ENCODE measurements around the gene BRAT1.

BRAT1 gene

GRCh38 chr7:2497065-2497464 lies 58.3 kb downstream of the BRAT1 start:
- DNase-seq (ENCODE audit: low read depth in 2 of 2): no peak

DNA sequence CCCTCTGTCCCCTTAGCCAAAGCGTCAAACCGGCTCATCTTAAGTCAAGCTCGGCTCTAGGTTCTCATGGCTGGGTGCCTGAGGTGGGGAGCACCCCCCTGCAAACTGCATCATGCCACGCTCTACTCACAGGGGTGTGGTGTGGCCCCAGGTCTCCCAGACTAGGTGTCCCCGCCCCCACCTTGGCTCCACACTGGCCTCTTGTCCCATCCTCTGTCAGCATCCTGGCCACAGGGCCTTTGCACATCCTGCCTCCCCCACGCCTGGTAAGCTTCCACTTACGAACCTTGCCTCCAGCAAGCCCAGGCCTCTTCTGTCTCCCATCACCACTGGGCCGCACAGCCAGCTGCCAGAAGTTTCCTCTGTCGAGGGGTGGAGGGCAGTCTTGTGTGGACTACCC lies 58.9 kb downstream of the BRAT1 start:
- no peak for DNase-seq (ENCODE audit: low read depth in 2 of 2)

GRCh38 chr7:2495418-2496299 lies 59.7 kb downstream of the BRAT1 start:
- no peak for DNase-seq (ENCODE audit: low read depth in 2 of 2)

GRCh38 chr7:2494191-2495130 lies 60.9 kb downstream of the BRAT1 start:
- DNase-seq (ENCODE audit: low read depth in 2 of 2): no peak

DNA sequence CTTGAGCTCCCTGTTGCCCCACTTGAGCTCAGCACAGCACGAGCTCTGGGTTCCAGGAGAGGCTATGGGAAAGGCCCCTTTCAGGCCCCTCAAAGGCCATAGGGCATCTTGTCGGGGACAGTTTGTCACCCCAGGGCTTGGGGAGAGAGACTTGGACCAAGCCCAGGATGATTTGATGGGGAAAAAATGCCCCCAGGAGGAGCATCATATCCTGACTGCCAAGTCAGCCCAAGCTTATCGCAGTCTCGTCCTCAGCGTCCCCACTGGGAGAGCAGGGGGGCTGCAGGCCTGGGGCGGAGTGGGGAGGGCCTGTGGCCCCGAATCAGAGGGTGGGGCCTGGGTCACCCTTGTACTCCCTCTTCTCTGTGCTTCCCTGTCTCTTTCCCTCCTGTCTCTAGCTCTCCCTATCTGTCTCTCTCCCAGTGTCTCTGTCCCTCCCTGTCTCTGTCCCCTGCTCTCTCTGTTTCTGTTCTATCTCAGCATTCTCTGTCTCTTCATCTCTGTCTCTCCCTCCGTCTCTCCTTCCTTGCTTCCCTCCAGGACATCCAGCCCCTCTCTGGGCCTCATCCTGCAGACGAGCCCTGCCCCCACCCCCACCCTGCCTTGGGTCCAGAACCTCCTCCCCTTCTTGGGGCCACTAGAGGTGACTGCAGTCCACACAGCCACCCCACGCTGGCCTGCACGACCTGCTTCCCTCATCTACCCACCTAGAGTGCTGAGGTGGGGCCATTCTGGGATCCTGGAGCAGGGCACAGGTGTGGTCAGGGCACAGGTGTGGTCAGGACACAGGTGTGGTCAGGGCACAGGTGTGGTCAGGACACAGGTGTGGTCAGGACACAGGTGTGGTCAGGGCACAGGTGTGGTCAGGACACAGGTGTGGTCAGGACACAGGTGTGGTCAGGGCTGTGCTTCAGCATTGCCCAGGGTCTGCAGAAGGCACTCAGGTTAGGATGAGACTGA lies 61.8 kb downstream of the BRAT1 start:
- DNase-seq (ENCODE audit: low read depth in 2 of 2): no peak

- DNase-seq (ENCODE audit: low read depth in 2 of 2): no peak
Measured at GRCh38 chr7:2492038-2492437, 63.3 kb downstream of the BRAT1 start.

GRCh38 chr7:2490181-2490651 lies 65.1 kb downstream of the BRAT1 start:
- DNase-seq (ENCODE audit: low read depth in 2 of 2): no peak

GRCh38 chr7:2488681-2489080 lies 66.6 kb downstream of the BRAT1 start:
- no peak for DNase-seq (ENCODE audit: low read depth in 2 of 2)

DNA sequence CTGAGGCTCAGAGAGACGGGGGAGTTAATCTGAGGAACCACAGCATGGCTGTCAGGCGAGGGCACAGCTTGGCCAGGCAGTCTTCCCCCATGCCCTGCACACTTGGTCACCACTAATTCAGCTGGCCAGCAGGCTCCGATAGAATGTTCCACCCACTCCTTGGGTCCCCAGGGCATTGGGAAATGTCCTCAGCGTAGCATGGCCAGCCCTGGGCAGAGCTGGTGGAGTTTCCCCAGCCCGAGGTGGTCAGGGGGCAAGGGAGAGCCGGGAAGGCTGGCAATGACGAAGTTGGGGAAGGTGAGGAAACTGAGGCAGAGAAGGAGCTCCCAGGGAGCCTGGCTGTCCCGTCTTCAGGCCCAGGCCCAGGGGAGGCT lies 67.1 kb downstream of the BRAT1 start:
- no peak for DNase-seq (ENCODE audit: low read depth in 2 of 2)

Data from stimulated activated CD4-positive, alpha-beta T cell treated with anti-CD3 and anti-CD28 coated beads, Interleukin-4, amount 100 ng/mL, for 48 hours (primary cell).